Lower leg skin (tissue), 4 donors: ENCODE measurements around the gene DNAJC11. TPM values are rescaled to one million over a fixed set of nuclear protein-coding genes. Genes with fewer than 3 reads are reported as not detected.
"Not testable (repeated sequence)": the region's sequence is repeated elsewhere in the genome, so short reads cannot be mapped to it uniquely, and the experiment has no call there.

Experiments used
- DNase-seq, 2 donors: peaks; one replicate each; pipeline ENCODE4 v3.0.0-alpha.2; 2019; ENCODE audit warnings: low spot score in 2 of 2
- H3K4me3 ChIP-seq: fragments of 200-600 bp; sonication (generic); 2 replicates; pipeline ENCODE4 v1.5.1; 2017; ENCODE audit warnings: mild to moderate bottlenecking, low read depth; ENCODE audit not compliant: poor library complexity, severe bottlenecking
- POLR2A ChIP-seq, 2 donors: fragments of 450-650 bp; IDR thresholded peaks; one replicate each; pipeline ENCODE4 v1.6.1; 2016 to 2017; ENCODE audit warnings: antibody characterized with exemption in 2 of 2, mild to moderate bottlenecking in 1 of 2, moderate library complexity in 1 of 2
- WGBS, 2 donors: methylation state at CpG; one replicate each; pipeline ENCODE4 v1.1.5; 2018; 5-methylcytosine and 5-hydroxymethylcytosine counted together
- intact Hi-C: fragments of 100-400 bp; cut with DNase I; formaldehyde crosslinking; loops from one replicate; pipeline ENCODE4 v1.15.0; 2023; ENCODE audit warnings: low total_unique reads
- total RNA-seq, 4 donors: library from RNA; depleted of rRNA; stranded (reverse); fragments of >200 nt; gene quantifications; one replicate each; pipeline ENCODE4 v1.1.0, GENCODE V29; 2016
- TF ChIP-seq, protein P1 (sequence below), 3 donors: fragments of 450-650 bp; IDR thresholded peaks; one replicate each; pipeline ENCODE4 v1.5.1; 2016; ENCODE audit warnings: antibody characterized with exemption in 3 of 3, mild to moderate bottlenecking in 3 of 3, moderate library complexity in 2 of 3

Gene DNAJC11
- total RNA-seq, 4 donors from 2014 or later = 22.1 to 37.1 (median 27.3) TPM

DNA sequence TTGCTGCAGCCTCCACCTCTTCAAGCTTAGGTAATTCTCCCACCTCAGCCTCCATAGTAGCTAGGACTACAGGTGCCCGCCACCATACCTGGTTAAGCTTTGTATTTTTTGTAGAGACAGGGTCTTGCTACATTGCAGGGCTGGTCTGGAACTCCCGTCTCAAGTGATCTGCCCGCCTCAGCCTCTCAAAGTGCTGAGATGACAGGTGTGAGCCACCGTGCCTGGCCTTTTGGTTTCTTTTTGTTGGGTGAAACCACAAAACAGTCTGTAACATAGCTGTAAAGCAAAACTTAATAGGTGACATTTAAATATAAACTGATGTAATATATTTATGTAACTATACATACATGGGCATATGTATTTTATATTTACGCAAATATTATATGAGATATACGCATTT is 3.1 kb upstream of the DNAJC11 start:
- 90 to 92% methylated on average over 6 of the region's 6 CpGs for WGBS, 2 donors
- TF ChIP-seq, protein P1, sequence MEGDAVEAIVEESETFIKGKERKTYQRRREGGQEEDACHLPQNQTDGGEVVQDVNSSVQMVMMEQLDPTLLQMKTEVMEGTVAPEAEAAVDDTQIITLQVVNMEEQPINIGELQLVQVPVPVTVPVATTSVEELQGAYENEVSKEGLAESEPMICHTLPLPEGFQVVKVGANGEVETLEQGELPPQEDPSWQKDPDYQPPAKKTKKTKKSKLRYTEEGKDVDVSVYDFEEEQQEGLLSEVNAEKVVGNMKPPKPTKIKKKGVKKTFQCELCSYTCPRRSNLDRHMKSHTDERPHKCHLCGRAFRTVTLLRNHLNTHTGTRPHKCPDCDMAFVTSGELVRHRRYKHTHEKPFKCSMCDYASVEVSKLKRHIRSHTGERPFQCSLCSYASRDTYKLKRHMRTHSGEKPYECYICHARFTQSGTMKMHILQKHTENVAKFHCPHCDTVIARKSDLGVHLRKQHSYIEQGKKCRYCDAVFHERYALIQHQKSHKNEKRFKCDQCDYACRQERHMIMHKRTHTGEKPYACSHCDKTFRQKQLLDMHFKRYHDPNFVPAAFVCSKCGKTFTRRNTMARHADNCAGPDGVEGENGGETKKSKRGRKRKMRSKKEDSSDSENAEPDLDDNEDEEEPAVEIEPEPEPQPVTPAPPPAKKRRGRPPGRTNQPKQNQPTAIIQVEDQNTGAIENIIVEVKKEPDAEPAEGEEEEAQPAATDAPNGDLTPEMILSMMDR (IDR thresholded peaks at IDR 0.05) = no peak
- TF ChIP-seq POLR2A (IDR thresholded peaks at IDR 0.05) = no peak
- H3K4me3 ChIP-seq = no peak overlapping the region
- no peak for DNase-seq
- intact Hi-C loops = no loop called here

DNA sequence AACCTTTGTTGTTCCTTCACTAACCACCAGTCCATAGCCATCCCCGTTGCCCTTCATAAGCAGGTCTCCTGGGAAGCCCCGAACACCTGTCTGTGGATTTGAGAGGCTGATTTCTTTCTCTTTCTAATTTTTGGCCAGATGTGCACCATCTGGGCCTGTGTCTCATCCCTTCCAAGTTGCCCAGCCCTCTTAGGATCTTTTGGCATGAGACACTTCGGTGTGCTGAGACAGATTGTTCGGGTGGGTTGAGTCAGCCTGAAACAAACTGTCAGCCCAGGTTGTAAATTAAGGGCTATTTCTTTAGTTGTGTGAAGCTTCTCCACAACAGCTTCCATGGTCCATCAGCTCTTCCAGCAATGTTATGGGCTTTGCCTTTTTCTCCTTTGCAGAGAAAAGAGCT is 1.4 kb upstream of the DNAJC11 start:
- TF ChIP-seq, protein P1 (IDR thresholded peaks at IDR 0.05) = no peak
- no peak for DNase-seq
- intact Hi-C loops = no loop called here
- H3K4me3 ChIP-seq = no peak overlapping the region
- 50 to 59% methylated on average over 4 of the region's 4 CpGs for WGBS, 2 donors

DNA sequence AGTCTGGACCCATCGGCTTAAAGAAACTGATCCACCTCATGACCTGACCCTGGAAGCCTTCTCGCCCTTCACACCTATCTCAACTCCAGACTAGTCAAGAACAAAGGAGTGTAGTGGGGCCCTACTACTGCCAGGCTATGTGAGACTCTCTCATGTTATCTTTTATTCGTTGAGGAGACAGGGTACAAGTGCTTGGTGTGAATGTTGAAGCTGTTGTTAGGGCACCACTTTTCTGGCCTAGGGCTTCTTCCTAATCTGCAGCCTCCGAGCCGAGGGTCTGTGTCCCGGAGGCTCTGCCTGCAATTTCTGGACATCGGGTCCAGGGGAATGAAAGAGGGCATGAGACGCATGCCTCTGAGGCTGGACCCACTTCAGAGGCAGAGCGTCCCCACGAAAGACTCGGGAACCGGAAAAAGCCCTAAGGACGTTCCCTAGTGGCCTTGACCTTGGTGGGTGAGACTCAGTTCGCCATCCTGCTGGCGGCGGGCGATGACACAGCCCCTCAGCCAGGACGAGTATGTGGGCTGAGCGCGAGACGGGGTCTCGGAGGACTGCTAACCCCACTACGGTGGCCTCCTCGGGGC is 671 bp downstream of the DNAJC11 start:
- WGBS, 2 donors = 5 to 7% methylated on average over 15 of the region's 24 CpGs
- TF ChIP-seq POLR2A (IDR thresholded peaks at IDR 0.05) = no peak
- TF ChIP-seq, protein P1 (IDR thresholded peaks at IDR 0.05) = no peak
- no peak for DNase-seq
- intact Hi-C loops = no loop called here
- peak overlapping the region; percentile 84 for H3K4me3 ChIP-seq

DNA sequence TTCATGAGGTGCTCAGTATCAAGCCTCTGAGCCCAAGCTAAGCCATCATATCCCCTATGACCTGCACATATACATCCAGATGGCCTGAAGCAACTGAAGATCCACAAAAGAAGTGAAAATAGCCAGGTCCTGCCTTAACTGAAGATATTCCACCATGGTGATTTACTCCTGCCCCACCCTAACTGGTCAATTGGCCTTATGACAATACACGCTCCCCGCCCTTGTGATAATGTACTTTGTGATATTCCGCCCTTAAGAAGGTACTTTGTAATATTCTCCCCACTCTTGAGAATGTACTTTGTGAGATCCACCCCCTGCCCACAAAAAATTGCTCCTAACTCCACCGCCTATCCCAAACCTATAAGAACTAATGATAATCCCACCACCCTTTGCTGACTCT is 1.7 kb downstream of the DNAJC11 start:
- not testable (repeated sequence) for H3K4me3 ChIP-seq, DNase-seq
- intact Hi-C loops = loop anchor here (5.0 kb wide), 1 partner anchor 1553 kb away; no protein-coding TSS in a partner anchor
- 86 to 93% methylated on average over 4 of the region's 4 CpGs for WGBS, 2 donors

DNA sequence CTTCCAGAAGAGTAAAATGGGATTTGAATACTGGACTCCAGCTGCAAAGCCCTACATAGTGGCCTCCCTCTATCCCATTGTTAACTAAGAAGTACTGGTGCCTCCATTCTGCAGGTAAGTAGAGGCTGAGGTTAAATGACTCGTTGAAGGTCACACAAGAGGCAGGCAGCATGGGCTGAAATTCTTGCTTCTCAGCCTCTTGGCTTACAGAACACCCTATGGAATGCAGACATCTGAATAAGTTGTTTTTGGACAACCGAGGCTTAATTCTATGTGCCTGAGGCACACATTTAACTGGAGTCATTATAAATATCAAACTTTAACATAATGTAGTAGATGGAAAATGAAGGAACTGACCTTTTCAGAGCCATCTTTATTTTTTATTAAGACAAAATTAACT is 5.7 kb downstream of the DNAJC11 start:
- TF ChIP-seq, protein P1 (IDR thresholded peaks at IDR 0.05) = no peak
- TF ChIP-seq POLR2A (IDR thresholded peaks at IDR 0.05) = no peak
- no peak overlapping the region for H3K4me3 ChIP-seq
- 56 to 67% methylated on average over 2 of the region's 2 CpGs for WGBS, 2 donors
- intact Hi-C loops = loop anchor here (5.0 kb wide), 1 partner anchor 1549 kb away; no protein-coding TSS in a partner anchor
- no peak for DNase-seq

DNA sequence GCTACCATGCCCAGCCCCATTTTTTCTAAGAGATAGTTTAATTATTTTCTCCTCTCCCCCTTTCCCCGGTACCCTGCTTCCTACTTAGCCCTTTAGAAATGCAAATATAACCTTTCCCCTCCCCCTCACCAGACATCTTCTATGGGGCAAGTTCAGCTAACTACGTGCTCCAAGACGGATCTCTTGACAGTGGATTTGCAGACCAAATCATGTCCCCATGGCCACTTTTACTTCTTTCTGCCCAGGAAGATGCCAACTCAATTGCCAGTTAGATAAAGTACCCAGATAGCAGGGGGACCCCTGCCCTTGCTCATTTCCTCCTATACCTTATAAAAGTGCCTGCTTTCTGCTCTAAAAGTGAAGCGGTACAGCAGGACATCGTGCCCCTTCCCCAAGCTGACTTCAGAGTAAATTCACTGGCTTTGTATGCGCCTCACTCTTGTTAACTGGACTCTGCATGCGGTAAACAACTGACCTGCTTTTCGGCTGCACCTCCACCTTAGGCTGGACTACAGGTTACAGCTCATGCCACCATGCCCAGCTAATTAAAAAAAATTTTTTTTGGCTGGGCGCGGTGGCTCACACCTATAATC is 7.4 kb downstream of the DNAJC11 start:
- no peak overlapping the region for H3K4me3 ChIP-seq
- 88 to 89% methylated on average over 10 of the region's 10 CpGs for WGBS, 2 donors
- TF ChIP-seq POLR2A (IDR thresholded peaks at IDR 0.05) = no peak
- TF ChIP-seq, protein P1 (IDR thresholded peaks at IDR 0.05) = no peak
- intact Hi-C loops = no loop called here
- DNase-seq = no peak
